Vagina (tissue), 2 donors: Measurements from ENCODE around the gene GPR153.

Experiments
- POLR2A ChIP-seq, 2 donors: fragments of 450-650 bp; IDR thresholded peaks; one replicate each; pipeline ENCODE4 v1.6.1; 2017; ENCODE audit warnings: antibody characterized with exemption in 2 of 2, mild to moderate bottlenecking in 2 of 2, moderate library complexity in 2 of 2
- TF ChIP-seq, protein P1 (sequence below), 3 experiments: fragments of 450-650 bp in 2 of 3; fragments of 200-600 bp in 1 of 3; sonication (generic) in 1 of 3; IDR thresholded peaks; one replicate each; pipeline ENCODE4 v1.5.1; 2017 to 2019; ENCODE audit warnings: antibody characterized with exemption in 3 of 3, mild to moderate bottlenecking in 2 of 3, moderate library complexity in 2 of 3

DNA sequence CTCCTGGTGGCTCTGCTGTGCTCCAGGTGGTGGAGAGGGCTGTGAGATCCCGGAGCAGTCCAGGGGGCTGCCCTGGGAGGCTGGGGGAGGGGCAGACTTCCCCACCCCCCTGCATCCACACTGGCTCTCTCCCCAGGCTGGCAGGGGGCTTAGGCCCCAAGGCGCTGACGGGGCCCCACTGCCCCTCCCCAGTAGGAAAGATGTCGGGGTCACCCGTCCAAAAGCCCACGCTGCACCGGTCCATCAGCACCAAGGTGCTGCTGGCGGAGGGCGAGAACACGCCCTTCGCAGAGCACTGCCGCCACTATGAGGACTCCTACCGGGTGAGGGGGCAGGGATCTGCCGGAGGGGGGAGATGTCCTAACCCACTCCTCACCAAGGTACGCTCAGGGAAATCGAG, 49.2 kb downstream of the GPR153 start:
- TF ChIP-seq, protein P1, sequence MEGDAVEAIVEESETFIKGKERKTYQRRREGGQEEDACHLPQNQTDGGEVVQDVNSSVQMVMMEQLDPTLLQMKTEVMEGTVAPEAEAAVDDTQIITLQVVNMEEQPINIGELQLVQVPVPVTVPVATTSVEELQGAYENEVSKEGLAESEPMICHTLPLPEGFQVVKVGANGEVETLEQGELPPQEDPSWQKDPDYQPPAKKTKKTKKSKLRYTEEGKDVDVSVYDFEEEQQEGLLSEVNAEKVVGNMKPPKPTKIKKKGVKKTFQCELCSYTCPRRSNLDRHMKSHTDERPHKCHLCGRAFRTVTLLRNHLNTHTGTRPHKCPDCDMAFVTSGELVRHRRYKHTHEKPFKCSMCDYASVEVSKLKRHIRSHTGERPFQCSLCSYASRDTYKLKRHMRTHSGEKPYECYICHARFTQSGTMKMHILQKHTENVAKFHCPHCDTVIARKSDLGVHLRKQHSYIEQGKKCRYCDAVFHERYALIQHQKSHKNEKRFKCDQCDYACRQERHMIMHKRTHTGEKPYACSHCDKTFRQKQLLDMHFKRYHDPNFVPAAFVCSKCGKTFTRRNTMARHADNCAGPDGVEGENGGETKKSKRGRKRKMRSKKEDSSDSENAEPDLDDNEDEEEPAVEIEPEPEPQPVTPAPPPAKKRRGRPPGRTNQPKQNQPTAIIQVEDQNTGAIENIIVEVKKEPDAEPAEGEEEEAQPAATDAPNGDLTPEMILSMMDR (IDR thresholded peaks at IDR 0.05) = no peak
- no peak for TF ChIP-seq POLR2A (IDR thresholded peaks at IDR 0.05)
